Hepatocyte (in vitro differentiated cells): ENCODE data around the gene TRIP12. TPM values are rescaled to one million over a fixed set of nuclear protein-coding genes. Genes with fewer than 3 reads are reported as not detected.

Source experiments
- DNase-seq: peaks from one replicate; pipeline ENCODE4 v3.0.0-alpha.2; 2016; ENCODE audit warnings: low spot score
- H2AFZ ChIP-seq: fragments of 200-600 bp; sonication (generic); 2 replicates; pipeline ENCODE4 v1.6.0; 2016; ENCODE audit warnings: antibody characterized with exemption, mild to moderate bottlenecking
- H3K27ac ChIP-seq: fragments of 200-600 bp; sonication (generic); 2 replicates; pipeline ENCODE4 v1.5.1; 2016; ENCODE audit warnings: mild to moderate bottlenecking
- H3K27me3 ChIP-seq: fragments of 200-600 bp; sonication (generic); 2 replicates; pipeline ENCODE4 v1.6.1; 2016
- H3K36me3 ChIP-seq: fragments of 200-600 bp; sonication (generic); replicated peaks from 2 replicates; pipeline ENCODE4 v1.5.1; 2016; ENCODE audit warnings: low read depth; ENCODE audit not compliant: insufficient read depth
- H3K4me1 ChIP-seq: fragments of 200-600 bp; sonication (generic); 2 replicates; pipeline ENCODE4 v1.5.1; 2016; ENCODE audit warnings: mild to moderate bottlenecking, moderate library complexity; ENCODE audit not compliant: insufficient read depth
- H3K4me2 ChIP-seq: fragments of 200-600 bp; sonication (generic); 2 replicates; pipeline ENCODE4 v1.6.0; 2016
- H3K4me3 ChIP-seq: fragments of 200-600 bp; sonication (generic); 2 replicates; pipeline ENCODE4 v1.5.1; 2016; ENCODE audit warnings: mild to moderate bottlenecking
- H3K79me2 ChIP-seq: fragments of 200-600 bp; sonication (generic); 2 replicates; pipeline ENCODE4 v1.6.0; 2017; ENCODE audit warnings: mild to moderate bottlenecking
- H3K9me2 ChIP-seq: fragments of 200-600 bp; sonication (generic); replicated peaks from 2 replicates; pipeline ENCODE4 v1.6.0; 2017; ENCODE audit warnings: mild to moderate bottlenecking; ENCODE audit not compliant: insufficient read depth
- H3K9me3 ChIP-seq: fragments of 200-600 bp; sonication (generic); 2 replicates; pipeline ENCODE4 v1.5.1; 2016; ENCODE audit warnings: low read depth, mild to moderate bottlenecking
- H4K20me1 ChIP-seq: fragments of 200-600 bp; sonication (generic); 2 replicates; pipeline ENCODE4 v1.6.0; 2016; ENCODE audit warnings: mild to moderate bottlenecking; ENCODE audit not compliant: insufficient read depth, poor library complexity, severe bottlenecking
- CTCF ChIP-seq: fragments of 200-600 bp; sonication (generic); IDR thresholded peaks from 2 replicates; pipeline ENCODE4 v1.5.1; 2016; ENCODE audit warnings: antibody characterized with exemption, mild to moderate bottlenecking; ENCODE audit not compliant: poor library complexity
- EZH2 ChIP-seq: fragments of 200-600 bp; sonication (generic); IDR thresholded peaks from 2 replicates; pipeline ENCODE4 v1.6.1; 2016; ENCODE audit warnings: antibody characterized with exemption, mild to moderate bottlenecking, borderline replicate concordance
- EZH2phosphoT487 ChIP-seq: fragments of 200-600 bp; sonication (generic); IDR thresholded peaks from one replicate; pipeline ENCODE4 v1.6.1; 2018; ENCODE audit warnings: antibody characterized with exemption, mild to moderate bottlenecking, low read depth, moderate library complexity; ENCODE audit not compliant: unreplicated experiment, severe bottlenecking
- WGBS: methylation state at CpG from one replicate; pipeline ENCODE4 v1.1.6; 2016; ENCODE audit warnings: low lambda C conversion rate; ENCODE audit errors: missing lambda C conversion rate; 5-methylcytosine and 5-hydroxymethylcytosine counted together
- polyA plus RNA-seq: library from polyadenylated mRNA; unstranded; fragments of >200 nt; fragmentation: Nextera tagmentation; extraction: Ambion mirVana; gene quantifications from 2 replicates; pipeline ENCODE4 v1.2.1, GENCODE V29; 2016
- total RNA-seq: library from RNA; depleted of rRNA; stranded (reverse); fragments of >200 nt; gene quantifications from 2 replicates; pipeline ENCODE4 v1.2.3, GENCODE V29; 2014

TRIP12 gene
- total and polyA plus RNA-seq, 2 experiments from 2014 or later = 40.7 to 136 TPM

GRCh38 chr2:229887441-229887840 lies 34.4 kb downstream of the TRIP12 start:
- 65% methylated on average over 1 of the region's 1 CpG for WGBS
- TF ChIP-seq EZH2phosphoT487 = no peak
- TF ChIP-seq CTCF = no peak
- no peak for TF ChIP-seq EZH2
- Histone ChIP-seq H3K27me3 (no peaks in the 10 kb centered on the region), H3K4me2 (no peak overlapping the region), H3K27ac (no peak overlapping the region), H3K36me3 (no peaks in the 10 kb centered on the region), H4K20me1 (peaks cover 88% of the 10 kb centered on the region), H3K4me1 (no peaks in the 10 kb centered on the region), H3K9me3 (no peaks in the 10 kb centered on the region), H3K79me2 (peaks cover 100% of the 10 kb centered on the region), H2AFZ (no peak overlapping the region), H3K4me3 (no peak overlapping the region), H3K9me2 (no peaks in the 10 kb centered on the region)
- DNase-seq = no peak

- Histone ChIP-seq H3K9me3 (no peaks in the 10 kb centered on the region), H3K4me2 (no peak overlapping the region), H3K4me3 (no peak overlapping the region), H3K36me3 (no peaks in the 10 kb centered on the region), H3K27me3 (no peaks in the 10 kb centered on the region), H3K79me2 (peaks cover 100% of the 10 kb centered on the region), H3K4me1 (no peaks in the 10 kb centered on the region), H4K20me1 (peaks cover 82% of the 10 kb centered on the region), H3K9me2 (no peaks in the 10 kb centered on the region), H2AFZ (no peak overlapping the region), H3K27ac (no peak overlapping the region)
- DNase-seq = no peak
- WGBS = 94% methylated on average over 5 of the region's 5 CpGs
- no peak for TF ChIP-seq CTCF
- TF ChIP-seq EZH2phosphoT487 = no peak
- no peak for TF ChIP-seq EZH2
Observed at GRCh38 chr2:229884775-229885699, 36.8 kb downstream of the TRIP12 start.

- Histone ChIP-seq H3K4me3 (no peak overlapping the region), H3K79me2 (peaks cover 95% of the 10 kb centered on the region), H3K36me3 (no peaks in the 10 kb centered on the region), H3K9me2 (no peaks in the 10 kb centered on the region), H3K27me3 (no peaks in the 10 kb centered on the region), H2AFZ (no peak overlapping the region), H3K9me3 (no peaks in the 10 kb centered on the region), H3K4me1 (no peaks in the 10 kb centered on the region), H4K20me1 (peaks cover 63% of the 10 kb centered on the region), H3K27ac (no peak overlapping the region), H3K4me2 (no peak overlapping the region)
- TF ChIP-seq EZH2phosphoT487 (no peak), CTCF (no peak), EZH2 (no peak)
- no peak for DNase-seq
- 78% methylated on average over 2 of the region's 2 CpGs for WGBS
Observed at GRCh38 chr2:229882583-229882982, 39.2 kb downstream of the TRIP12 start.
